Measurements from ENCODE around the gene ZNF445. TPM values are rescaled to one million over a fixed set of nuclear protein-coding genes. Genes with fewer than 3 reads are reported as not detected.

Gene ZNF445
- total RNA-seq, 1 experiment from 2014 or later: 11.9 TPM

- in situ Hi-C loops (cut with HindIII; ENCODE audit: low pct_unique_long_range_greater_than_20kb, low sequenced_read_pairs): no loop called here
- TF ChIP-seq SIN3A (IDR thresholded peaks at IDR 0.05; ENCODE audit: borderline replicate concordance, insufficient read depth, low read depth, low read length): no peak
- TF ChIP-seq REST (IDR thresholded peaks at IDR 0.05; ENCODE audit: insufficient read depth in 1 of 2, low read depth in 2 of 2, low read length in 1 of 2): no peak
- TF ChIP-seq TCF7L2 (IDR thresholded peaks at IDR 0.05; ENCODE audit: low read depth, low read length): no peak
- TF ChIP-seq CTCF (IDR thresholded peaks at IDR 0.05): no peak
- TF ChIP-seq POLR2AphosphoS5 (IDR thresholded peaks at IDR 0.05; ENCODE audit: low read depth, low read length): no peak
- no peaks in the 10 kb centered on the region for H3K9me3 ChIP-seq (ENCODE audit: control insufficient read depth, insufficient read depth, low read depth, low read length)
- BruUV-seq (replicated peaks): no TSS peak
- H3K4me3 ChIP-seq (ENCODE audit: low read depth in 2 of 2, low read length in 2 of 2): no peak overlapping the region
- H3K36me3 ChIP-seq (ENCODE audit: control insufficient read depth, insufficient read depth, low read length): no peaks in the 10 kb centered on the region
- no peak for ATAC-seq
- no peak overlapping the region for H3K27ac ChIP-seq (ENCODE audit: low read length)
- intact Hi-C loops (cut with micrococcal nuclease; ENCODE audit: unreplicated experiment): no loop called here
- H3K4me1 ChIP-seq (ENCODE audit: control insufficient read depth, insufficient read depth, low read length): no peaks in the 10 kb centered on the region
- H3K27me3 ChIP-seq (ENCODE audit: control insufficient read depth, insufficient read depth, low read length): no peaks in the 10 kb centered on the region
- no peak for DNase-seq (ENCODE audit: low read depth, low spot score)
- ChIA-PET CTCF (no interaction called here), POLR2A (no interaction called here)
These were observed 52.7 kb downstream of the ZNF445 start for GRCh38 chr3:44424758-44425157.

- Histone ChIP-seq H3K27me3 (ENCODE audit: control insufficient read depth, insufficient read depth, low read length) (no peaks in the 10 kb centered on the region), H3K27ac (ENCODE audit: low read length) (no peak overlapping the region), H3K4me1 (ENCODE audit: control insufficient read depth, insufficient read depth, low read length) (no peaks in the 10 kb centered on the region), H3K4me3 (ENCODE audit: low read depth in 2 of 2, low read length in 2 of 2) (no peak overlapping the region), H3K9me3 (ENCODE audit: control insufficient read depth, insufficient read depth, low read depth, low read length) (no peaks in the 10 kb centered on the region), H3K36me3 (ENCODE audit: control insufficient read depth, insufficient read depth, low read length) (no peaks in the 10 kb centered on the region)
- intact Hi-C loops (cut with micrococcal nuclease; ENCODE audit: unreplicated experiment): no loop called here
- ChIA-PET POLR2A (no interaction called here), CTCF (no interaction called here)
- DNase-seq (ENCODE audit: low read depth, low spot score) (no peak), ATAC-seq (no peak)
- in situ Hi-C loops (cut with HindIII; ENCODE audit: low pct_unique_long_range_greater_than_20kb, low sequenced_read_pairs): no loop called here
- BruUV-seq (replicated peaks): no TSS peak
- no peak for TF ChIP-seq POLR2AphosphoS5 (IDR thresholded peaks at IDR 0.05; ENCODE audit: low read depth, low read length)
- TF ChIP-seq TCF7L2 (IDR thresholded peaks at IDR 0.05; ENCODE audit: low read depth, low read length): no peak
- TF ChIP-seq SIN3A (IDR thresholded peaks at IDR 0.05; ENCODE audit: borderline replicate concordance, insufficient read depth, low read depth, low read length): no peak
- no peak for TF ChIP-seq CTCF (IDR thresholded peaks at IDR 0.05)
- no peak for TF ChIP-seq REST (IDR thresholded peaks at IDR 0.05; ENCODE audit: insufficient read depth in 1 of 2, low read depth in 2 of 2, low read length in 1 of 2)
These were observed 56.2 kb downstream of the ZNF445 start for GRCh38 chr3:44421280-44421679.

All from Panc1 (cell line).